Ascending aorta (tissue), 2 donors: Measurements from ENCODE around the gene GNAQ. TPM values are rescaled to one million over a fixed set of nuclear protein-coding genes. Genes with fewer than 3 reads are reported as not detected.

ENCODE experiments used
- DNase-seq, 2 donors: peaks; one replicate each; pipeline ENCODE4 v3.0.0-alpha.2; 2019; ENCODE audit warnings: low spot score in 2 of 2
- H3K27ac ChIP-seq, 2 donors: fragments of 200-600 bp; sonication (generic); one replicate each; pipeline ENCODE4 v1.5.1; 2016 to 2017; ENCODE audit warnings: mild to moderate bottlenecking in 1 of 2
- H3K27me3 ChIP-seq: fragments of 200-600 bp; sonication (generic); one replicate; pipeline ENCODE4 v1.5.1; 2017
- H3K36me3 ChIP-seq, 2 donors: fragments of 200-600 bp; sonication (generic); one replicate each; pipeline ENCODE4 v1.5.1; 2016
- H3K4me1 ChIP-seq, 2 donors: fragments of 200-600 bp; sonication (generic); one replicate each; pipeline ENCODE4 v1.5.1; 2016 to 2017; ENCODE audit warnings: mild to moderate bottlenecking in 1 of 2
- H3K4me3 ChIP-seq, 2 donors: fragments of 200-600 bp; sonication (generic); one replicate each; pipeline ENCODE4 v1.5.1; 2016 to 2017; ENCODE audit warnings: mild to moderate bottlenecking in 1 of 2
- H3K9me3 ChIP-seq, 2 donors: fragments of 200-600 bp; sonication (generic); one replicate each; pipeline ENCODE4 v1.5.1; 2016
- intact Hi-C: fragments of 100-400 bp; cut with DNase I; formaldehyde crosslinking; loops from one replicate; pipeline ENCODE4 v1.15.1; 2023
- total RNA-seq: library from RNA; depleted of rRNA; stranded (reverse); fragments of >200 nt; gene quantifications from one replicate; pipeline ENCODE4 v1.1.0, GENCODE V29; 2016
- TF ChIP-seq, protein P1 (sequence below), 3 experiments: fragments of 200-600 bp in 2 of 3; fragments of 450-650 bp in 1 of 3; sonication (generic) in 2 of 3; IDR thresholded peaks; one replicate each; pipeline ENCODE4 v1.5.1; 2016 to 2019; ENCODE audit warnings: antibody characterized with exemption in 3 of 3, mild to moderate bottlenecking in 1 of 3, moderate library complexity in 1 of 3

GNAQ gene
- total RNA-seq, 1 donor from 2014 or later, result 29.2 TPM

DNA sequence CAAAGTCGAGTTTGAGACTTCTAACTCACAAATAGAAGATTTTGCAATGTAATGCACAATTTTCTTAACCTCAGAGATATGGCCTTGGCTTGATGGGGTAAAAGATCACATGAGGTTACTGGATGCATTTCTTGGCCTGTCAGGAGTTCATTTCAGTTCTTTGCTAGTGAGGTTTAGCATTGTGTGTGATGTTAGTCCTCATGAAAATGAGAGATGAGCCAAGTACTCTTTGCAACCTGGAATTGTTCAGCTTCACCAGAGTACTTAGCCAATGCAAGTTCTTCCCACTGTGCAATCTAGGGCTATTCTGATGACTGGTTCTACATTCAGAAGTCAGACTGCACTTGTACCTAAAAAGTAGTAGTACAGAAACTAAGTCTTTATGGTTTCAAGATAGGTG lies 24.9 kb downstream of the GNAQ start:
- DNase-seq, result no peak
- no peaks in the 10 kb centered on the region for H3K9me3 ChIP-seq
- no peak overlapping the region for H3K4me3 ChIP-seq
- no peaks in the 10 kb centered on the region for H3K36me3 ChIP-seq
- TF ChIP-seq, protein P1, sequence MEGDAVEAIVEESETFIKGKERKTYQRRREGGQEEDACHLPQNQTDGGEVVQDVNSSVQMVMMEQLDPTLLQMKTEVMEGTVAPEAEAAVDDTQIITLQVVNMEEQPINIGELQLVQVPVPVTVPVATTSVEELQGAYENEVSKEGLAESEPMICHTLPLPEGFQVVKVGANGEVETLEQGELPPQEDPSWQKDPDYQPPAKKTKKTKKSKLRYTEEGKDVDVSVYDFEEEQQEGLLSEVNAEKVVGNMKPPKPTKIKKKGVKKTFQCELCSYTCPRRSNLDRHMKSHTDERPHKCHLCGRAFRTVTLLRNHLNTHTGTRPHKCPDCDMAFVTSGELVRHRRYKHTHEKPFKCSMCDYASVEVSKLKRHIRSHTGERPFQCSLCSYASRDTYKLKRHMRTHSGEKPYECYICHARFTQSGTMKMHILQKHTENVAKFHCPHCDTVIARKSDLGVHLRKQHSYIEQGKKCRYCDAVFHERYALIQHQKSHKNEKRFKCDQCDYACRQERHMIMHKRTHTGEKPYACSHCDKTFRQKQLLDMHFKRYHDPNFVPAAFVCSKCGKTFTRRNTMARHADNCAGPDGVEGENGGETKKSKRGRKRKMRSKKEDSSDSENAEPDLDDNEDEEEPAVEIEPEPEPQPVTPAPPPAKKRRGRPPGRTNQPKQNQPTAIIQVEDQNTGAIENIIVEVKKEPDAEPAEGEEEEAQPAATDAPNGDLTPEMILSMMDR (IDR thresholded peaks at IDR 0.05), result no peak
- intact Hi-C loops, result no loop called here
- H3K27ac ChIP-seq, result no peak overlapping the region
- H3K4me1 ChIP-seq, result peaks cover 6 to 27% of the 10 kb centered on the region in 2 donors
- H3K27me3 ChIP-seq, result no peaks in the 10 kb centered on the region

DNA sequence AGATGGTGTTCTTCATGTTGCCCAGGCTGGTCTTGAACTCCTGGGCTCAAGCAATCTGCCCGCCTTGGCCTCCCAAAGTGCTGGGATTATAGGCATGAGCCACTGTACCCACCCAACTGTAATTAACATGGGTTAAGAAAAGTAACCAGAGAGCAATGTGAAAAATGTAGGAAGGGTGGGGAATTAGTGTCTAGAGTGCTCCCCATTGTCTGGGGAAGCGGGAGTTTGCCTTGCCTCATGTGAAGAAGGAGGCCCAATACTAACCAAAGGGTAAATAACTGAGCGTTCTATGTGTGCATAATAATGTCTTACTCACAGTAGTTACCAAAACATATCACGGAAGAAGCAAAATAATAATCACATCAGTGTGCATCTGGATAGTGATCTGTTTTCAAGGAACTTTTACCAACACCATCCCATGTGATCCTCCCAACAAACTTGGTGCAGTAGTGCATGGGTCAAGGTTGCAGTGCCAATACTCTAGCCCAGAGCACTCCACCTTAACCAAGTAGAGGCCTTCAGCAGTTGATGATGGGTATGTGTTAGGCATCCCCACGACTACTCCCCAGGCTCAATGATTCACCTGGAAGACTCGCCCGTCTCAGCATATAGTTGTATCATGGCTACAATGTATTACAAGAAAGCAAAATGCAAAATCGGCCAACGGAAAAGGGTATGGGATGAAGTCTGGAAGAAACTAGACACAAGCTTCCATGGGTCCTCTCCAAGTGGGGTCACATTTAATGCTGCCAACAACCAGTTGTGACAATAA lies 26.2 kb downstream of the GNAQ start:
- intact Hi-C loops, result no loop called here
- Histone ChIP-seq H3K27ac (no peak overlapping the region), H3K4me3 (no peak overlapping the region), H3K36me3 (no peaks in the 10 kb centered on the region), H3K27me3 (no peaks in the 10 kb centered on the region), H3K4me1 (peaks cover 6 to 22% of the 10 kb centered on the region in 2 donors), H3K9me3 (no peaks in the 10 kb centered on the region)
- DNase-seq, result no peak
- TF ChIP-seq, protein P1 (IDR thresholded peaks at IDR 0.05), result no peak

DNA sequence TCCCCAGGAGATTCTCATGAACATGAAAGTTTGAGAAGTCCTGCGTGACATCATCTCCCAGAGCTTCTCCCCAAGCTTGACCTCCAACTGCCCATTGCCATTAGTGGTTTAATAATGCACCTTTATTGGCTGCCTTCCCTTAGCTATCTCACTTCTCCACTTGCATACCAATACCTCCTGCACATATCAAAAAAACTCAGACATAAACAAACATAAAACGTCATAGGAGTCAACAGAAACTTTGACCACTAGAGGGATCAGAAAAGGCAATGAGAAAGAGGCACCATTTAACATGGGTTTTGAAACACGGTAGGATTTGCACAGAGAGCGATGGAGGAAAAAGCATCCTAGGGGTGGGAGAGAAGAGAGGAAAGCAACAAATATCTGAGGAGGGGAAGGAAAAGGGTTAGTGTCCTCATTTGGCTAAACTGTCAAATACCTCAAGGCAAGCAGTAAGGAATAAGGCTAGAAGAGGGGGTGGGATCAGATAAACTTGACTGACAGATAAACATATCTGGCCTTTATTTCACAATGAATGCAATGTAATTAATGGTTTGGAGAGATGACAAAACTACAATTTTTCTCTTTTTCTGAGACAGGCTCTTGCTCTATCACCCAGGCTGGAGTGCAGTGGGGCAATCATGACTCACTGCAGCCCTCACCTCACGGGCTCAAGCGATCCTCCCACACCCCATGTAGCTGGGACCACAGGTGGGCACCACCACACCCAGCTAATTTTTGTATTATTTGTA lies 27.0 kb downstream of the GNAQ start:
- H3K9me3 ChIP-seq, result no peaks in the 10 kb centered on the region
- no peaks in the 10 kb centered on the region for H3K36me3 ChIP-seq
- no peak overlapping the region for H3K27ac ChIP-seq
- no peak overlapping the region for H3K4me3 ChIP-seq
- DNase-seq, result no peak
- no peaks in the 10 kb centered on the region for H3K27me3 ChIP-seq
- intact Hi-C loops, result no loop called here
- TF ChIP-seq, protein P1 (IDR thresholded peaks at IDR 0.05), result no peak
- peaks cover 6 to 20% of the 10 kb centered on the region in 2 donors for H3K4me1 ChIP-seq

DNA sequence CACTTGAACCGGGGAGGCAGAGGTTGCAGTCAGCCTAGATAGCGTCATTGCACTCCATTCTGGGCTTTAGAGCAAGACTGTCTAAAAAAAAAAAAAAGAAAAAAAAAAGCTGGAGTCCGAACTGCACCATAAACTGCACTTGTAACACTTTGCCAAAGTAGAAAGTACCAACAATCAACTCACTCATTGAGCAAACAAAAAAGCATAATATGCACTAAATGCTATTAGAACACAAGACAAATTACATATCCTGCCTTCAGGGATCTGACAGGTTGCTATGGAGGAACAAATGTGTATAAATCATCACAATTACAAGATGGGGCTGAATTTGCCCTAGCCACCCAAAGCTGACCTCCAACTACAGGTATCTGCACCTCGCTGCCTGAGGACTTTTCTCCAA lies 27.9 kb downstream of the GNAQ start:
- no peak for DNase-seq
- Histone ChIP-seq H3K9me3 (no peaks in the 10 kb centered on the region), H3K4me3 (no peak overlapping the region), H3K36me3 (no peaks in the 10 kb centered on the region), H3K27ac (no peak overlapping the region), H3K27me3 (no peaks in the 10 kb centered on the region), H3K4me1 (peaks cover 6 to 23% of the 10 kb centered on the region in 2 donors)
- TF ChIP-seq, protein P1 (IDR thresholded peaks at IDR 0.05), result no peak
- intact Hi-C loops, result no loop called here

DNA sequence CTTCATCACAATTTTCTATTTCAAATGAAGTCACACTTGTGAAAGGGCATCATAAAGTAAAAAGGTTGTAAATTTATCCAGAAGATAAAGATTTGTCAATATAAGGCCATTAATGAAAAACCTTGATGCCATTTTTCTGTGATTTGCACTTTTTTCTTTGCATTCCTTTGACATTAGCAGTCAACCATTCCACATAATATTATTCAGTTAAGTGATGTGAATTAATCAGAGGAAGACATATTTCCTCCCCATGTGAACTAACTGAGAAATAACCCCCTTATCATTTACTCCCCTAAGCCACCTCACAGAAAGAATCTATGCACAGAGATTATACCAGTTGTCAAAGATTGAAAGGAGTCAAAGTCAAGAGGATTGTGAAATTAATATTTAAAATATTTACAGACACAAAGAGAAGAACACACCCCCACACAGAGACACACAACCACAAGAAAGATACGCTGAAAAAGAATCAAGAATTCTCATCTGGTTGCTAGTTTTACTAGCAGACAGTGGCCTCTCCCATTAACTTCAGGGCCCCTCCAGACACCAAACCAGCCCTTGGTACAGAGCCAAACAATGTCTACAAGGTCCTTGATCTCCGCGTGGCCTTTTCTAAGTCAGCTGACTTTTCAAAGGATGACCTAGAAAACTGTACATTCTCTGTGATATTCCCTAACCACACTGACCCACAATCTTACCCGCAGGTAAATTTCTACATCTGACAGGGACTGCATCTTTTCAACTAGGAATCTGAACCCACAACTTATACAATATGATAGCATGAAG lies 29.5 kb downstream of the GNAQ start:
- intact Hi-C loops, result no loop called here
- Histone ChIP-seq H3K27me3 (no peaks in the 10 kb centered on the region), H3K4me3 (no peak overlapping the region), H3K9me3 (no peaks in the 10 kb centered on the region), H3K4me1 (peaks cover 6 to 19% of the 10 kb centered on the region in 2 donors), H3K36me3 (no peaks in the 10 kb centered on the region), H3K27ac (no peak overlapping the region)
- TF ChIP-seq, protein P1 (IDR thresholded peaks at IDR 0.05), result no peak
- DNase-seq, result no peak
